Right lung (tissue), 5 donors: ENCODE results near the gene PSMD7. TPM values are rescaled to one million over a fixed set of nuclear protein-coding genes. Genes with fewer than 3 reads are reported as not detected.
"Not testable (repeated sequence)": the region's sequence is repeated elsewhere in the genome, so short reads cannot be mapped to it uniquely, and the experiment has no call there.

ENCODE experiments used
- DNase-seq, 2 donors: peaks; one replicate each; pipeline ENCODE4 v3.0.0-alpha.2; 2013
- polyA plus RNA-seq, 5 donors: library from polyadenylated mRNA; unstranded; fragments of 120-200 nt; gene quantifications; one replicate each; pipeline versions ENCODE4 v1.2.1 to v1.2.3, GENCODE V29; 2013; ENCODE audit warnings: inconsistent platforms in 1 of 5, low replicate concordance in 1 of 5; ENCODE audit not compliant: insufficient read length in 5 of 5, insufficient read depth in 1 of 5

PSMD7 gene
- polyA plus RNA-seq, 5 donors = 77.4 to 88.1 (median 82.2) TPM

- DNase-seq = no peak
Measured at GRCh38 chr16:74291176-74291575, 5.4 kb upstream of the PSMD7 start.

- DNase-seq = no peak
Measured at GRCh38 chr16:74291577-74292208, 4.9 kb upstream of the PSMD7 start.

- no peak for DNase-seq
Measured at GRCh38 chr16:74296104-74296431, 546 bp upstream of the PSMD7 start.

- no peak for DNase-seq
Measured at GRCh38 chr16:74297145-74297665, 591 bp downstream of the PSMD7 start.

GRCh38 chr16:74298104-74298503 is 1.5 kb downstream of the PSMD7 start:
- no peak for DNase-seq

GRCh38 chr16:74302341-74302740 is 5.7 kb downstream of the PSMD7 start:
- DNase-seq = no peak

- DNase-seq = no peak
Measured at GRCh38 chr16:74304164-74304834, 7.7 kb downstream of the PSMD7 start.

- DNase-seq = no peak
Measured at GRCh38 chr16:74304835-74305176, 8.2 kb downstream of the PSMD7 start.

GRCh38 chr16:74305281-74305680 is 8.7 kb downstream of the PSMD7 start:
- no peak for DNase-seq

- DNase-seq = no peak
Measured at GRCh38 chr16:74305978-74306784, 9.6 kb downstream of the PSMD7 start.

- DNase-seq = no peak
Measured at GRCh38 chr16:74307383-74307782, 10.8 kb downstream of the PSMD7 start.

- peak in 1 of 2 donors; percentile 14 for DNase-seq
Measured at GRCh38 chr16:74309789-74310781, 13.5 kb downstream of the PSMD7 start.

- no peak for DNase-seq
Measured at GRCh38 chr16:74315059-74315458, 18.4 kb downstream of the PSMD7 start.

GRCh38 chr16:74320707-74321106 is 24.1 kb downstream of the PSMD7 start:
- DNase-seq = peak in 1 of 2 donors; percentile 18

- DNase-seq = no peak
Measured at GRCh38 chr16:74321356-74321755, 24.7 kb downstream of the PSMD7 start.

- no peak for DNase-seq
Measured at GRCh38 chr16:74322301-74322710, 25.7 kb downstream of the PSMD7 start.

GRCh38 chr16:74324777-74325176 is 28.2 kb downstream of the PSMD7 start:
- not testable (repeated sequence) for DNase-seq

- no peak for DNase-seq
Measured at GRCh38 chr16:74325641-74326040, 29.0 kb downstream of the PSMD7 start.

- DNase-seq = not testable (repeated sequence)
Measured at GRCh38 chr16:74328346-74328745, 31.7 kb downstream of the PSMD7 start.

- not testable (repeated sequence) for DNase-seq
Measured at GRCh38 chr16:74332469-74332868, 35.9 kb downstream of the PSMD7 start.

GRCh38 chr16:74337506-74337905 is 40.9 kb downstream of the PSMD7 start:
- not testable (repeated sequence) for DNase-seq
